A549 (cell line): ENCODE data around the gene CAMTA1.

Experiments
- CEBPB ChIP-seq, 2 experiments: fragments of >200 bp in 1 of 2; sonication (Bioruptor Twin) in 1 of 2; formaldehyde crosslinking in 1 of 2; IDR thresholded peaks; 2 replicates each; pipeline ENCODE4 v1.6.1; 2012 to 2016
- CHD4 ChIP-seq: fragments of 200-600 bp; sonication (generic); IDR thresholded peaks from 2 replicates; pipeline ENCODE4 v1.6.1; 2016; ENCODE audit warnings: antibody characterized with exemption, mild to moderate bottlenecking, borderline replicate concordance
- CTCF ChIP-seq: fragments of >200 bp; sonication (Bioruptor Twin); formaldehyde crosslinking; IDR thresholded peaks from 3 replicates; pipeline ENCODE4 v1.5.1; 2016
- EHF ChIP-seq: fragments of 250-450 bp; sonication (Bioruptor Pico); IDR thresholded peaks from 2 replicates; pipeline ENCODE4 v1.5.0; 2020; ENCODE audit warnings: mild to moderate bottlenecking
- HEYL ChIP-seq: fragments of 250-450 bp; sonication (Bioruptor Pico); IDR thresholded peaks from 2 replicates; pipeline ENCODE4 v1.8.0; 2021; ENCODE audit warnings: mild to moderate bottlenecking, moderate library complexity
- HOXA7 ChIP-seq: fragments of 250-450 bp; sonication (Bioruptor Pico); IDR thresholded peaks from 2 replicates; pipeline ENCODE4 v1.5.0; 2020; ENCODE audit warnings: mild to moderate bottlenecking, moderate library complexity
- MAFK ChIP-seq: fragments of 450-650 bp; IDR thresholded peaks from 2 replicates; pipeline ENCODE4 v1.6.1; 2014; ENCODE audit not compliant: partially characterized antibody
- PHF8 ChIP-seq: fragments of 200-600 bp; sonication (generic); IDR thresholded peaks from 2 replicates; pipeline ENCODE4 v1.6.1; 2016; ENCODE audit warnings: low read depth, mild to moderate bottlenecking, antibody characterized with exemption, moderate library complexity, borderline replicate concordance
- POLR2A ChIP-seq: IDR thresholded peaks from 2 replicates; pipeline ENCODE4 v1.6.1; 2012; ENCODE audit warnings: mild to moderate bottlenecking, low read length
- RCOR1 ChIP-seq: fragments of 150-350 bp; IDR thresholded peaks from 2 replicates; pipeline ENCODE4 v1.6.1; 2014; ENCODE audit warnings: antibody characterized with exemption, low read length, low read depth
- RNF2 ChIP-seq: fragments of 200-600 bp; sonication (generic); IDR thresholded peaks from 2 replicates; pipeline ENCODE4 v1.6.1; 2016; ENCODE audit warnings: low read depth, mild to moderate bottlenecking, antibody characterized with exemption, moderate library complexity, borderline replicate concordance
- SREBF2 ChIP-seq: fragments of 450-650 bp; IDR thresholded peaks from 2 replicates; pipeline ENCODE4 v1.6.1; 2014; ENCODE audit warnings: mild to moderate bottlenecking, moderate library complexity
- TFCP2L1 ChIP-seq: fragments of 250-450 bp; sonication (Bioruptor Pico); IDR thresholded peaks from 2 replicates; pipeline ENCODE4 v1.5.0; 2021; ENCODE audit warnings: mild to moderate bottlenecking
- ZNF302 ChIP-seq: fragments of 250-450 bp; sonication (Bioruptor Pico); IDR thresholded peaks from 2 replicates; pipeline ENCODE4 v1.9.0; 2021; ENCODE audit warnings: inconsistent platforms, mild to moderate bottlenecking, moderate library complexity

- TF ChIP-seq CTCF (no peak), POLR2A (no peak), RNF2 (no peak), SREBF2 (no peak), RCOR1 (no peak), PHF8 (no peak), CHD4 (no peak), TFCP2L1 (no peak), HEYL (CRISPR knock-in tag) (no peak), MAFK (no peak), EHF (CRISPR knock-in tag) (no peak), HOXA7 (CRISPR knock-in tag) (no peak), CEBPB (IDR thresholded peaks at IDR 0.05) (no peak), ZNF302 (no peak)
These were observed 903.4 kb downstream of the CAMTA1 start for GRCh38 chr1:7688659-7689058.
